ENCODE measurements around the gene VSX1. TPM values are rescaled to one million over a fixed set of nuclear protein-coding genes. Genes with fewer than 3 reads are reported as not detected.

VSX1 gene
- total RNA-seq (2014; rRNA removed; shearing (Covaris generic)): not detected in 2 replicates

- DNase-seq (ENCODE audit: low spot score): no peak
These were observed at the start of gene VSX1 for GRCh38 chr20:25081730-25082497. Gene VSX1, minus strand, starts transcription at chr20:25082141. Its CDS starts 45 bp downstream, at chr20:25082096.

- DNase-seq (ENCODE audit: low spot score): no peak
These were observed 48.0 kb upstream of the VSX1 start for GRCh38 chr20:25129908-25130307.

GRCh38 chr20:25129428-25129827 is 47.5 kb upstream of the VSX1 start:
- no peak for DNase-seq (ENCODE audit: low spot score)

- DNase-seq (ENCODE audit: low spot score): no peak
These were observed 46.7 kb upstream of the VSX1 start for GRCh38 chr20:25128649-25129048.

- DNase-seq (ENCODE audit: low spot score): no peak
These were observed 46.0 kb upstream of the VSX1 start for GRCh38 chr20:25127761-25128537.

- no peak for DNase-seq (ENCODE audit: low spot score)
These were observed 44.5 kb upstream of the VSX1 start for GRCh38 chr20:25126204-25127029.

- DNase-seq (ENCODE audit: low spot score): no peak
These were observed 43.7 kb upstream of the VSX1 start for GRCh38 chr20:25125636-25126035.

- DNase-seq (ENCODE audit: low spot score): no peak
These were observed 39.0 kb upstream of the VSX1 start for GRCh38 chr20:25120920-25121319.

- no peak for DNase-seq (ENCODE audit: low spot score)
These were observed 38.5 kb upstream of the VSX1 start for GRCh38 chr20:25120457-25120856.

- DNase-seq (ENCODE audit: low spot score): no peak
These were observed 36.6 kb upstream of the VSX1 start for GRCh38 chr20:25118529-25118928.

- no peak for DNase-seq (ENCODE audit: low spot score)
These were observed 36.0 kb upstream of the VSX1 start for GRCh38 chr20:25117990-25118389.

- DNase-seq (ENCODE audit: low spot score): no peak
These were observed 35.0 kb upstream of the VSX1 start for GRCh38 chr20:25116739-25117458.

- DNase-seq (ENCODE audit: low spot score): no peak
These were observed 21.6 kb upstream of the VSX1 start for GRCh38 chr20:25103526-25103925.

- no peak for DNase-seq (ENCODE audit: low spot score)
These were observed 19.0 kb upstream of the VSX1 start for GRCh38 chr20:25100914-25101313.

GRCh38 chr20:25099601-25100140 is 17.7 kb upstream of the VSX1 start:
- no peak for DNase-seq (ENCODE audit: low spot score)

GRCh38 chr20:25097498-25097897 is 15.6 kb upstream of the VSX1 start:
- DNase-seq (ENCODE audit: low spot score): no peak

- no peak for DNase-seq (ENCODE audit: low spot score)
These were observed 8.8 kb upstream of the VSX1 start for GRCh38 chr20:25090492-25091429.

- no peak for DNase-seq (ENCODE audit: low spot score)
These were observed 7.7 kb upstream of the VSX1 start for GRCh38 chr20:25089662-25090061.

GRCh38 chr20:25089096-25089495 is 7.2 kb upstream of the VSX1 start:
- DNase-seq (ENCODE audit: low spot score): no peak

- DNase-seq (ENCODE audit: low spot score): no peak
These were observed 6.3 kb upstream of the VSX1 start for GRCh38 chr20:25088267-25088666.

All from H4 (cell line).